Liver (tissue), 9 donors: Measurements from ENCODE around the gene PIGP. TPM values are rescaled to one million over a fixed set of nuclear protein-coding genes. Genes with fewer than 3 reads are reported as not detected.

Experiments
- DNase-seq: peaks from one replicate; pipeline ENCODE4 v3.0.0-alpha.2; 2017; ENCODE audit warnings: low spot score
- H3K27ac ChIP-seq, 2 donors: one replicate each; pipeline ENCODE4 v1.7.0; 2013; ENCODE audit warnings: inconsistent platforms in 2 of 2, low read length in 2 of 2, control low read depth in 1 of 2, low read depth in 1 of 2, mild to moderate bottlenecking in 1 of 2
- H3K27me3 ChIP-seq, 4 donors: one replicate each; pipeline versions ENCODE4 v1.6.1 to v1.7.0; 2013; ENCODE audit warnings: low read length in 3 of 4, inconsistent platforms in 1 of 4, mild to moderate bottlenecking in 1 of 4, moderate library complexity in 1 of 4; ENCODE audit not compliant: control insufficient read depth in 4 of 4, insufficient read depth in 4 of 4
- H3K36me3 ChIP-seq, 4 donors: one replicate each; pipeline versions ENCODE4 v1.6.1 to v1.7.0; 2013; ENCODE audit warnings: low read length in 3 of 4, mild to moderate bottlenecking in 3 of 4, low read depth in 1 of 4, moderate library complexity in 1 of 4; ENCODE audit not compliant: control insufficient read depth in 4 of 4, insufficient read depth in 3 of 4
- H3K4me1 ChIP-seq, 4 donors: one replicate each; pipeline versions ENCODE4 v1.6.1 to v1.7.0; 2013; ENCODE audit warnings: low read length in 3 of 4, mild to moderate bottlenecking in 3 of 4, moderate library complexity in 1 of 4; ENCODE audit not compliant: control insufficient read depth in 4 of 4, insufficient read depth in 4 of 4
- H3K4me3 ChIP-seq, 3 donors: one replicate each; pipeline versions ENCODE4 v1.6.1 to v1.7.0; 2013; ENCODE audit warnings: low read length in 3 of 3, control low read depth in 1 of 3, low read depth in 1 of 3, mild to moderate bottlenecking in 1 of 3
- H3K9ac ChIP-seq, 2 donors: one replicate each; pipeline ENCODE4 v1.7.0; 2013; ENCODE audit warnings: low read length in 2 of 2, mild to moderate bottlenecking in 2 of 2, moderate library complexity in 2 of 2, control low read depth in 1 of 2, low read depth in 1 of 2
- H3K9me3 ChIP-seq, 4 donors: one replicate each; pipeline versions ENCODE4 v1.6.1 to v1.7.0; 2013; ENCODE audit warnings: low read length in 3 of 4; ENCODE audit not compliant: control insufficient read depth in 4 of 4
- EGR1 ChIP-seq, 2 donors: IDR thresholded peaks; 2 replicates each; pipeline ENCODE4 v1.6.1; 2016 to 2018; ENCODE audit warnings: antibody characterized with exemption in 2 of 2, low read depth in 2 of 2
- FOXA1 ChIP-seq: IDR thresholded peaks from 2 replicates; pipeline ENCODE4 v1.6.1; 2016; ENCODE audit warnings: antibody characterized with exemption
- FOXA2 ChIP-seq: IDR thresholded peaks from 2 replicates; pipeline ENCODE4 v1.6.1; 2016; ENCODE audit warnings: antibody characterized with exemption
- GABPA ChIP-seq, 2 donors: IDR thresholded peaks in 1 of 2; conservative IDR thresholded peaks in 1 of 2; 2 replicates each; pipeline ENCODE4 v1.6.1; 2016; ENCODE audit warnings: antibody characterized with exemption in 2 of 2, mild to moderate bottlenecking in 1 of 2, moderate library complexity in 1 of 2
- HNF4A ChIP-seq, 2 donors: conservative IDR thresholded peaks; 2 replicates each; pipeline ENCODE4 v1.6.1; 2016; ENCODE audit warnings: antibody characterized with exemption in 2 of 2, mild to moderate bottlenecking in 2 of 2
- HNF4G ChIP-seq: IDR thresholded peaks from 2 replicates; pipeline ENCODE4 v1.6.1; 2016; ENCODE audit warnings: antibody characterized with exemption
- JUND ChIP-seq, 2 donors: IDR thresholded peaks; 2 replicates each; pipeline ENCODE4 v1.6.1; 2016; ENCODE audit warnings: antibody characterized with exemption in 2 of 2
- NR2F2 ChIP-seq: IDR thresholded peaks from 2 replicates; pipeline ENCODE4 v1.6.1; 2016; ENCODE audit warnings: antibody characterized with exemption
- RAD21 ChIP-seq, 2 donors: IDR thresholded peaks; 2 replicates each; pipeline ENCODE4 v1.6.1; 2016; ENCODE audit warnings: antibody characterized with exemption in 2 of 2, mild to moderate bottlenecking in 2 of 2
- RXRA ChIP-seq, 2 donors: IDR thresholded peaks; 2 replicates each; pipeline ENCODE4 v1.6.1; 2017 to 2018; ENCODE audit warnings: antibody characterized with exemption in 2 of 2, mild to moderate bottlenecking in 1 of 2
- SP1 ChIP-seq: IDR thresholded peaks from 2 replicates; pipeline ENCODE4 v1.6.1; 2018; ENCODE audit warnings: antibody characterized with exemption, mild to moderate bottlenecking
- TAF1 ChIP-seq: conservative IDR thresholded peaks from 2 replicates; pipeline ENCODE4 v1.6.1; 2016; ENCODE audit warnings: antibody characterized with exemption, mild to moderate bottlenecking
- YY1 ChIP-seq: IDR thresholded peaks from 2 replicates; pipeline ENCODE4 v1.6.1; 2016; ENCODE audit warnings: antibody characterized with exemption, mild to moderate bottlenecking
- WGBS: extraction: QIAGEN DNeasy Blood & Tissue Kit; methylation state at CpG from one replicate; pipeline ENCODE4 v1.1.7; 2013; 5-methylcytosine and 5-hydroxymethylcytosine counted together
- polyA plus RNA-seq, 2 donors: library from polyadenylated mRNA; stranded (reverse) in 1 of 2; unstranded in 1 of 2; fragments of 200-250 nt in 1 of 2; fragments of >200 nt in 1 of 2; fragmentation: Nextera tagmentation in 1 of 2; extraction: Ambion mirVana in 1 of 2; gene quantifications; one replicate each; pipeline versions ENCODE4 v1.2.1 to v1.2.3, GENCODE V29; 2013 to 2015
- total RNA-seq, 2 donors: library from RNA; depleted of rRNA; stranded (reverse); fragments of >200 nt; gene quantifications; one replicate each; pipeline ENCODE4 v1.2.3, GENCODE V29; 2014
- TF ChIP-seq, protein P1 (sequence below): IDR thresholded peaks from 2 replicates; pipeline ENCODE4 v1.6.1; 2016; ENCODE audit warnings: antibody characterized with exemption
- TF ChIP-seq, protein P2 (sequence below): IDR thresholded peaks from 2 replicates; pipeline ENCODE4 v1.6.1; 2016; ENCODE audit warnings: antibody characterized with exemption, mild to moderate bottlenecking
- TF ChIP-seq, protein P3 (sequence below): fragments of 150-350 bp; IDR thresholded peaks from 2 replicates; pipeline ENCODE4 v1.5.1; 2017; ENCODE audit warnings: improper control_type of control experiment, low read depth, low read length; ENCODE audit not compliant: missing input control
- TF ChIP-seq, protein P4 (sequence below): IDR thresholded peaks from 2 replicates; pipeline ENCODE4 v1.6.1; 2016; ENCODE audit warnings: antibody characterized with exemption
- TF ChIP-seq, protein P5 (sequence below): IDR thresholded peaks from 2 replicates; pipeline ENCODE4 v1.6.1; 2016; ENCODE audit warnings: antibody characterized with exemption
- donor health status: healthy.
- donor health status: healthy.
- donor health status: healthy.
- donor health status: healthy.
- donor health status: healthy.

Gene PIGP
- total and polyA plus RNA-seq, 4 donors: 3.8 to 26.2 (median 11.7) TPM

DNA sequence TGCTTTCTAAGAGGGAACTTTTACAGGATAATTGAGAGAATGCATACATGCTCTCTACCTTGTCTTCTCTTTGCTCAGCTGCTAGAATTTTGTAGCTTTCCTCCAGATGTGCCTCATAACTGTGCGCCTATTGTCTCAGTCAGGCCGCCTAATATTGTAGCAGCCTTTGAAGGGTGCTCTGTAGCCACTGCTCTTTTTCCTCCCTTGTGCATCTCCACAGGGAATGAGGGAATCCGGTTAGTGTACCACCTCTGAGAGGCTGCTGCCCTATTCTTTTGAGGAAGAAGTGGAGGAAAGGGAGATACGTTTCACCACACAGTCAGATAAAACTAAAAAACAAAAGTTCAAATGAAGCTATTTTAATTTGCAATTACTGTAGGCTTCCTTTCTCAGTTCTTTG, 22.9 kb upstream of the PIGP start:
- no peak for TF ChIP-seq EGR1 (IDR thresholded peaks at IDR 0.05; ENCODE audit: low read depth in 2 of 2)
- TF ChIP-seq, protein P1, sequence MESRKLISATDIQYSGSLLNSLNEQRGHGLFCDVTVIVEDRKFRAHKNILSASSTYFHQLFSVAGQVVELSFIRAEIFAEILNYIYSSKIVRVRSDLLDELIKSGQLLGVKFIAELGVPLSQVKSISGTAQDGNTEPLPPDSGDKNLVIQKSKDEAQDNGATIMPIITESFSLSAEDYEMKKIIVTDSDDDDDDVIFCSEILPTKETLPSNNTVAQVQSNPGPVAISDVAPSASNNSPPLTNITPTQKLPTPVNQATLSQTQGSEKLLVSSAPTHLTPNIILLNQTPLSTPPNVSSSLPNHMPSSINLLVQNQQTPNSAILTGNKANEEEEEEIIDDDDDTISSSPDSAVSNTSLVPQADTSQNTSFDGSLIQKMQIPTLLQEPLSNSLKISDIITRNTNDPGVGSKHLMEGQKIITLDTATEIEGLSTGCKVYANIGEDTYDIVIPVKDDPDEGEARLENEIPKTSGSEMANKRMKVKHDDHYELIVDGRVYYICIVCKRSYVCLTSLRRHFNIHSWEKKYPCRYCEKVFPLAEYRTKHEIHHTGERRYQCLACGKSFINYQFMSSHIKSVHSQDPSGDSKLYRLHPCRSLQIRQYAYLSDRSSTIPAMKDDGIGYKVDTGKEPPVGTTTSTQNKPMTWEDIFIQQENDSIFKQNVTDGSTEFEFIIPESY: no peak
- TF ChIP-seq YY1: no peak
- TF ChIP-seq FOXA2: no peak
- no peak for TF ChIP-seq FOXA1
- no peak for TF ChIP-seq RXRA (IDR thresholded peaks at IDR 0.05)
- 97% methylated on average over 4 of the region's 4 CpGs for WGBS
- DNase-seq: no peak
- no peak overlapping the region for H3K27ac ChIP-seq
- no peaks in the 10 kb centered on the region for H3K9me3 ChIP-seq
- no peak overlapping the region for H3K4me3 ChIP-seq
- no peaks in the 10 kb centered on the region for H3K27me3 ChIP-seq
- H3K4me1 ChIP-seq: no peaks in the 10 kb centered on the region
- peaks cover 5 to 30% (median 20%) of the 10 kb centered on the region in 4 donors for H3K36me3 ChIP-seq
- no peak overlapping the region for H3K9ac ChIP-seq

DNA sequence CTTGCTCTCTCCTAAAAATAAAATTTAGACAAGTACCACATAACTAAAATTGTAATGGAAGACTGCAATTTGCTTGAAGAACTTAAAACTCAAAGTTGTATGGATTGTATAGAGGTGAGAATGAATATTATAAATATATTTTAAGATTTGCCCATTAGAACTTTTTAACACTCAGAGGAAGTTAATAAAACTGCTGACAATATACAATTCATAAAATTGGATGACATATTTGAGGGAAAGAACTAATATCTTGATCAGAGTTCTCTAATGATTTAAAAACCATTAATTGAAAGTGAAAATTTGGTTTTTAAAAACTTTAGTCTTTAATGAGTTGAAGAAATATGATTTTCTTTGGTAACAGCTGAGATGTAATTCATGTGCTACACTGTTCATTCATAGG, 21.1 kb upstream of the PIGP start:
- peaks cover 3 to 28% (median 19%) of the 10 kb centered on the region in 4 donors for H3K36me3 ChIP-seq
- TF ChIP-seq FOXA2 (no peak), SP1 (no peak), FOXA1 (no peak), GABPA (IDR thresholded peaks at IDR 0.05 in 1 of 2, conservative IDR thresholded peaks at IDR 0.05 in 1 of 2) (no peak), RXRA (IDR thresholded peaks at IDR 0.05) (no peak)
- no peak overlapping the region for H3K9ac ChIP-seq
- H3K27me3 ChIP-seq: no peaks in the 10 kb centered on the region
- H3K4me3 ChIP-seq: no peak overlapping the region
- no peak for DNase-seq
- no peaks in the 10 kb centered on the region for H3K4me1 ChIP-seq
- H3K9me3 ChIP-seq: no peaks in the 10 kb centered on the region
- H3K27ac ChIP-seq: no peak overlapping the region

DNA sequence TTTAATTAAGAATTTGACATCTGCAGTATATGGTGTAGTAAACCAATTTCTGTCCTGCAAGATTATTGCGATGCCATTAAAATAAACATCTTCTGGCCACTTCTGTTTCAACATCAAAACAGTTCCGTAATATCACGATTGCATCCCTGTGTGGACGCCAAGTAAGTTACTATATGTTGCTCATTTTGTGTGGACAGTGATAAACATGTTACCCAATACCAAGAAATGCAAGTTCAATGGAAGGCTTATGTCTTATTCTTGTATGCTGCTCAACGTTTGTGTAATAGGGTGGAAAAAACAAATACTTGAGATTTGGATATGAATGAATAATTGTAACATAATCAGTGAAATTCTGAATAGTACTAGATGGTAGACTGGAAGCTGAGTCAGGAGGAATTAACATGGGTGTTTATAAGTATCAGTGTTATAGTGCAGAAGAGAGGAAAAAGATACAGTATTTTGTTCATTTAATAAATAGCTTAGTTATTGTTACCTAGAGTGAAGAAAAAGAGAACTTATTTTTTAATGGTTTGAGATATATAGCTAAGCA, 15.4 kb upstream of the PIGP start:
- H3K27me3 ChIP-seq: no peaks in the 10 kb centered on the region
- peaks cover under 1 to 7% (median 4%) of the 10 kb centered on the region in 4 donors for H3K4me1 ChIP-seq
- 71% methylated on average over 5 of the region's 5 CpGs for WGBS
- no peak overlapping the region for H3K9ac ChIP-seq
- no peak overlapping the region for H3K4me3 ChIP-seq
- DNase-seq: no peak
- H3K9me3 ChIP-seq: no peaks in the 10 kb centered on the region
- TF ChIP-seq HNF4G (no peak), EGR1 (IDR thresholded peaks at IDR 0.05; ENCODE audit: low read depth in 2 of 2) (no peak), YY1 (no peak), JUND (IDR thresholded peaks at IDR 0.05) (no peak), FOXA2 (no peak), NR2F2 (no peak), HNF4A (conservative IDR thresholded peaks at IDR 0.05) (no peak), TAF1 (no peak), SP1 (no peak), RAD21 (IDR thresholded peaks at IDR 0.05) (no peak), GABPA (IDR thresholded peaks at IDR 0.05 in 1 of 2, conservative IDR thresholded peaks at IDR 0.05 in 1 of 2) (no peak), FOXA1 (no peak), RXRA (IDR thresholded peaks at IDR 0.05) (no peak)
- TF ChIP-seq, protein P2, sequence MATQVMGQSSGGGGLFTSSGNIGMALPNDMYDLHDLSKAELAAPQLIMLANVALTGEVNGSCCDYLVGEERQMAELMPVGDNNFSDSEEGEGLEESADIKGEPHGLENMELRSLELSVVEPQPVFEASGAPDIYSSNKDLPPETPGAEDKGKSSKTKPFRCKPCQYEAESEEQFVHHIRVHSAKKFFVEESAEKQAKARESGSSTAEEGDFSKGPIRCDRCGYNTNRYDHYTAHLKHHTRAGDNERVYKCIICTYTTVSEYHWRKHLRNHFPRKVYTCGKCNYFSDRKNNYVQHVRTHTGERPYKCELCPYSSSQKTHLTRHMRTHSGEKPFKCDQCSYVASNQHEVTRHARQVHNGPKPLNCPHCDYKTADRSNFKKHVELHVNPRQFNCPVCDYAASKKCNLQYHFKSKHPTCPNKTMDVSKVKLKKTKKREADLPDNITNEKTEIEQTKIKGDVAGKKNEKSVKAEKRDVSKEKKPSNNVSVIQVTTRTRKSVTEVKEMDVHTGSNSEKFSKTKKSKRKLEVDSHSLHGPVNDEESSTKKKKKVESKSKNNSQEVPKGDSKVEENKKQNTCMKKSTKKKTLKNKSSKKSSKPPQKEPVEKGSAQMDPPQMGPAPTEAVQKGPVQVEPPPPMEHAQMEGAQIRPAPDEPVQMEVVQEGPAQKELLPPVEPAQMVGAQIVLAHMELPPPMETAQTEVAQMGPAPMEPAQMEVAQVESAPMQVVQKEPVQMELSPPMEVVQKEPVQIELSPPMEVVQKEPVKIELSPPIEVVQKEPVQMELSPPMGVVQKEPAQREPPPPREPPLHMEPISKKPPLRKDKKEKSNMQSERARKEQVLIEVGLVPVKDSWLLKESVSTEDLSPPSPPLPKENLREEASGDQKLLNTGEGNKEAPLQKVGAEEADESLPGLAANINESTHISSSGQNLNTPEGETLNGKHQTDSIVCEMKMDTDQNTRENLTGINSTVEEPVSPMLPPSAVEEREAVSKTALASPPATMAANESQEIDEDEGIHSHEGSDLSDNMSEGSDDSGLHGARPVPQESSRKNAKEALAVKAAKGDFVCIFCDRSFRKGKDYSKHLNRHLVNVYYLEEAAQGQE: no peak
- TF ChIP-seq, protein P3, sequence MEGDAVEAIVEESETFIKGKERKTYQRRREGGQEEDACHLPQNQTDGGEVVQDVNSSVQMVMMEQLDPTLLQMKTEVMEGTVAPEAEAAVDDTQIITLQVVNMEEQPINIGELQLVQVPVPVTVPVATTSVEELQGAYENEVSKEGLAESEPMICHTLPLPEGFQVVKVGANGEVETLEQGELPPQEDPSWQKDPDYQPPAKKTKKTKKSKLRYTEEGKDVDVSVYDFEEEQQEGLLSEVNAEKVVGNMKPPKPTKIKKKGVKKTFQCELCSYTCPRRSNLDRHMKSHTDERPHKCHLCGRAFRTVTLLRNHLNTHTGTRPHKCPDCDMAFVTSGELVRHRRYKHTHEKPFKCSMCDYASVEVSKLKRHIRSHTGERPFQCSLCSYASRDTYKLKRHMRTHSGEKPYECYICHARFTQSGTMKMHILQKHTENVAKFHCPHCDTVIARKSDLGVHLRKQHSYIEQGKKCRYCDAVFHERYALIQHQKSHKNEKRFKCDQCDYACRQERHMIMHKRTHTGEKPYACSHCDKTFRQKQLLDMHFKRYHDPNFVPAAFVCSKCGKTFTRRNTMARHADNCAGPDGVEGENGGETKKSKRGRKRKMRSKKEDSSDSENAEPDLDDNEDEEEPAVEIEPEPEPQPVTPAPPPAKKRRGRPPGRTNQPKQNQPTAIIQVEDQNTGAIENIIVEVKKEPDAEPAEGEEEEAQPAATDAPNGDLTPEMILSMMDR: no peak
- TF ChIP-seq, protein P1: no peak
- TF ChIP-seq, protein P4, sequence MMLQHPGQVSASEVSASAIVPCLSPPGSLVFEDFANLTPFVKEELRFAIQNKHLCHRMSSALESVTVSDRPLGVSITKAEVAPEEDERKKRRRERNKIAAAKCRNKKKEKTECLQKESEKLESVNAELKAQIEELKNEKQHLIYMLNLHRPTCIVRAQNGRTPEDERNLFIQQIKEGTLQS: no peak
- TF ChIP-seq, protein P5, sequence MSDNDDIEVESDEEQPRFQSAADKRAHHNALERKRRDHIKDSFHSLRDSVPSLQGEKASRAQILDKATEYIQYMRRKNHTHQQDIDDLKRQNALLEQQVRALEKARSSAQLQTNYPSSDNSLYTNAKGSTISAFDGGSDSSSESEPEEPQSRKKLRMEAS: no peak
- H3K36me3 ChIP-seq: peaks cover 0 to 4% (median 1%) of the 10 kb centered on the region in 4 donors
- no peak overlapping the region for H3K27ac ChIP-seq
